OCI-LY1 (cell line): ENCODE results near the gene RERG.

ENCODE experiments used
- H2AFZ ChIP-seq: fragments of 200-600 bp; sonication (generic), shearing (Covaris generic); 2 replicates; pipeline ENCODE4 v1.6.0; 2014; ENCODE audit warnings: antibody characterized with exemption, mild to moderate bottlenecking, low read length
- H3F3A ChIP-seq: fragments of 200-600 bp; sonication (generic), shearing (Covaris generic); 2 replicates; pipeline ENCODE4 v1.6.0; 2014; ENCODE audit warnings: mild to moderate bottlenecking, antibody characterized with exemption, low read length, moderate library complexity; ENCODE audit not compliant: insufficient read depth
- H3K27ac ChIP-seq: fragments of 200-600 bp; sonication (generic); 2 replicates; pipeline ENCODE4 v1.5.1; 2014; ENCODE audit warnings: low read length, mixed run types, mild to moderate bottlenecking, low read depth; ENCODE audit not compliant: poor library complexity, severe bottlenecking
- H3K27me3 ChIP-seq: fragments of 200-600 bp; sonication (generic); 2 replicates; pipeline ENCODE4 v1.6.0; 2014; ENCODE audit warnings: antibody characterized with exemption, mild to moderate bottlenecking, low read length, moderate library complexity; ENCODE audit not compliant: insufficient read depth
- H3K36me3 ChIP-seq: fragments of 200-600 bp; sonication (generic); 2 replicates; pipeline ENCODE4 v1.6.1; 2014; ENCODE audit warnings: mild to moderate bottlenecking, antibody characterized with exemption, low read length, moderate library complexity, mixed read lengths; ENCODE audit not compliant: insufficient read depth
- H3K4me1 ChIP-seq: fragments of 200-600 bp; sonication (generic); 2 replicates; pipeline ENCODE4 v1.5.1; 2014; ENCODE audit warnings: mild to moderate bottlenecking, low read length, moderate library complexity; ENCODE audit not compliant: insufficient read depth, severe bottlenecking
- H3K4me2 ChIP-seq: fragments of 200-600 bp; sonication (generic), shearing (Covaris generic); 2 replicates; pipeline ENCODE4 v1.6.1; 2014; ENCODE audit warnings: low read length
- H3K4me3 ChIP-seq: fragments of 200-600 bp; sonication (generic); 2 replicates; pipeline ENCODE4 v1.5.1; 2014; ENCODE audit warnings: low read length, low read depth, mild to moderate bottlenecking, mixed read lengths; ENCODE audit not compliant: poor library complexity, severe bottlenecking
- H3K79me2 ChIP-seq: fragments of 200-600 bp; shearing (Covaris generic); 2 replicates; pipeline ENCODE4 v1.6.1; 2016; ENCODE audit warnings: mixed run types, low read length, mixed read lengths; ENCODE audit not compliant: insufficient read depth
- H3K9ac ChIP-seq: fragments of 200-600 bp; sonication (generic), shearing (Covaris generic); 2 replicates; pipeline ENCODE4 v1.6.1; 2014; ENCODE audit warnings: mild to moderate bottlenecking, low read length, mixed read lengths
- H3K9me2 ChIP-seq: fragments of 200-600 bp; sonication (generic), shearing (Covaris generic); 2 replicates; pipeline ENCODE4 v1.6.1; 2014; ENCODE audit warnings: low read depth, mild to moderate bottlenecking, low read length, mixed read lengths
- H3K9me3 ChIP-seq: fragments of 200-600 bp; shearing (Covaris generic); 2 replicates; pipeline ENCODE4 v1.6.1; 2014; ENCODE audit warnings: low read length, mixed read lengths
- H4K20me1 ChIP-seq: fragments of 200-600 bp; sonication (generic), shearing (Covaris generic); 2 replicates; pipeline ENCODE4 v1.6.0; 2016; ENCODE audit warnings: mild to moderate bottlenecking, low read length; ENCODE audit not compliant: insufficient read depth
- EZH2 ChIP-seq: fragments of 200-600 bp; sonication (generic), shearing (Covaris generic); IDR thresholded peaks from 2 replicates; pipeline ENCODE4 v1.8.0; 2017; ENCODE audit warnings: borderline replicate concordance, mixed run types, mild to moderate bottlenecking, antibody characterized with exemption, low read length, moderate library complexity, mixed read lengths
- TF ChIP-seq, protein P1 (sequence below): fragments of 200-600 bp; sonication (generic), shearing (Covaris generic); IDR thresholded peaks from 2 replicates; pipeline ENCODE4 v1.5.1; 2017; ENCODE audit warnings: mild to moderate bottlenecking, antibody characterized with exemption, low read length, moderate library complexity, mixed read lengths

Gene RERG

GRCh38 chr12:15196221-15196620 is 25.0 kb downstream of the RERG start:
- no peaks in the 10 kb centered on the region for H3F3A ChIP-seq
- no peaks in the 10 kb centered on the region for H3K79me2 ChIP-seq
- TF ChIP-seq, protein P1, sequence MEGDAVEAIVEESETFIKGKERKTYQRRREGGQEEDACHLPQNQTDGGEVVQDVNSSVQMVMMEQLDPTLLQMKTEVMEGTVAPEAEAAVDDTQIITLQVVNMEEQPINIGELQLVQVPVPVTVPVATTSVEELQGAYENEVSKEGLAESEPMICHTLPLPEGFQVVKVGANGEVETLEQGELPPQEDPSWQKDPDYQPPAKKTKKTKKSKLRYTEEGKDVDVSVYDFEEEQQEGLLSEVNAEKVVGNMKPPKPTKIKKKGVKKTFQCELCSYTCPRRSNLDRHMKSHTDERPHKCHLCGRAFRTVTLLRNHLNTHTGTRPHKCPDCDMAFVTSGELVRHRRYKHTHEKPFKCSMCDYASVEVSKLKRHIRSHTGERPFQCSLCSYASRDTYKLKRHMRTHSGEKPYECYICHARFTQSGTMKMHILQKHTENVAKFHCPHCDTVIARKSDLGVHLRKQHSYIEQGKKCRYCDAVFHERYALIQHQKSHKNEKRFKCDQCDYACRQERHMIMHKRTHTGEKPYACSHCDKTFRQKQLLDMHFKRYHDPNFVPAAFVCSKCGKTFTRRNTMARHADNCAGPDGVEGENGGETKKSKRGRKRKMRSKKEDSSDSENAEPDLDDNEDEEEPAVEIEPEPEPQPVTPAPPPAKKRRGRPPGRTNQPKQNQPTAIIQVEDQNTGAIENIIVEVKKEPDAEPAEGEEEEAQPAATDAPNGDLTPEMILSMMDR, result no peak
- TF ChIP-seq EZH2, result no peak
- H3K27me3 ChIP-seq, result no peaks in the 10 kb centered on the region
- H3K9me3 ChIP-seq, result no peaks in the 10 kb centered on the region
- H3K36me3 ChIP-seq, result no peaks in the 10 kb centered on the region
- H3K27ac ChIP-seq, result no peak overlapping the region
- H3K4me2 ChIP-seq, result no peak overlapping the region
- no peak overlapping the region for H3K9ac ChIP-seq
- H2AFZ ChIP-seq, result no peak overlapping the region
- H3K9me2 ChIP-seq, result no peaks in the 10 kb centered on the region
- no peaks in the 10 kb centered on the region for H4K20me1 ChIP-seq
- H3K4me1 ChIP-seq, result no peaks in the 10 kb centered on the region
- no peak overlapping the region for H3K4me3 ChIP-seq

- Histone ChIP-seq H3K4me2 (no peak overlapping the region), H3K9ac (no peak overlapping the region), H3K4me1 (no peaks in the 10 kb centered on the region), H3K27me3 (no peaks in the 10 kb centered on the region), H3K9me3 (no peaks in the 10 kb centered on the region), H3F3A (no peaks in the 10 kb centered on the region), H3K27ac (no peak overlapping the region), H3K79me2 (no peaks in the 10 kb centered on the region), H4K20me1 (no peaks in the 10 kb centered on the region), H3K9me2 (no peaks in the 10 kb centered on the region), H2AFZ (no peak overlapping the region), H3K36me3 (no peaks in the 10 kb centered on the region), H3K4me3 (no peak overlapping the region)
- TF ChIP-seq EZH2, result no peak
- TF ChIP-seq, protein P1, result no peak
Observed at GRCh38 chr12:15194456-15195368, 26.5 kb downstream of the RERG start.

DNA sequence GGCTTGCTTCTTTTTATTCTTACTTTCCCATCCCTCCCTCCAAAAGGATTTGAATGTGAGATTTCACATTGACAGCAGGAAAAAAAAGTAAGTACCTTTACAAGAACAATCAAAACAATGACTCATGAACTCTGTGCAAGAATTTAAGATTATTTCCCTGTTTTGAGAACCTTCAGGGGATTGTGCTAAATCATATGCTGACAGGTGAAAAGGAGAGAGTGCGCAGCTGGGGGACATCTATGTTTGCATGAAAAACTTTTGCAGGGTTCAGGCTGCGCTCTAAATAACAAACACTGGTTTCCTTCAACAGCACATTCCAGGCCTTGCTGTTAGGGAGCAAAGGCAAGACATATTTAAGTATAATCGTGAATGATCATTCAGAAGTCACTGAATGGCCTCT is 27.3 kb downstream of the RERG start:
- Histone ChIP-seq H3K27me3 (no peaks in the 10 kb centered on the region), H3F3A (no peaks in the 10 kb centered on the region), H3K9me3 (no peaks in the 10 kb centered on the region), H3K79me2 (no peaks in the 10 kb centered on the region), H3K27ac (no peak overlapping the region), H3K9ac (no peak overlapping the region), H3K36me3 (no peaks in the 10 kb centered on the region), H3K4me2 (no peak overlapping the region), H3K4me3 (no peak overlapping the region), H3K9me2 (no peaks in the 10 kb centered on the region), H4K20me1 (no peaks in the 10 kb centered on the region), H2AFZ (no peak overlapping the region), H3K4me1 (no peaks in the 10 kb centered on the region)
- TF ChIP-seq, protein P1, result no peak
- no peak for TF ChIP-seq EZH2
